GM19395 (cell line): ENCODE results near the gene KIAA1755.

Experiments
- ATAC-seq: cut with Tn5 transposase; IDR thresholded peaks from one replicate; pipeline ENCODE4 v1.9.1; 2021; ENCODE audit warnings: mild to moderate bottlenecking, moderate library complexity; ENCODE audit not compliant: unreplicated experiment

Gene KIAA1755

GRCh38 chr20:38208088-38208487, 52.4 kb downstream of the KIAA1755 start:
- no peak for ATAC-seq

DNA sequence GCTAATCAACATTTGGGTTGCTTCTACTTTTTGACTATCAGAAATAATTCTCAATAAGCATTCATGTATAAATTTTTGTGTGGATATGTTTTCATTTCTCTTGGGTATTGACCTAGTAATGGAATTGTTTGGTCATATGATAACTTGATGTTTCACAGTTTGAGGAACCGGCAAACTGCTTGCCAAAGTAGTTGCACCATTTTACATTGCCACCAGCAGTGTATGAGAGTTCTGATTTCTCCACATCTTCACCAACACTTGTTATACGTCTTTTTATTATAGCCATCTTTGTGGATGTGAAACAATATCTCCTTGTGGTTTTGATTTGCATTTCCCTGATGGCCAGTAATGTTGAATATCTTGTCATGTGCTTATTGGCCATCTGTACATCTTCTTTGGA, 52.9 kb downstream of the KIAA1755 start:
- ATAC-seq = no peak

DNA sequence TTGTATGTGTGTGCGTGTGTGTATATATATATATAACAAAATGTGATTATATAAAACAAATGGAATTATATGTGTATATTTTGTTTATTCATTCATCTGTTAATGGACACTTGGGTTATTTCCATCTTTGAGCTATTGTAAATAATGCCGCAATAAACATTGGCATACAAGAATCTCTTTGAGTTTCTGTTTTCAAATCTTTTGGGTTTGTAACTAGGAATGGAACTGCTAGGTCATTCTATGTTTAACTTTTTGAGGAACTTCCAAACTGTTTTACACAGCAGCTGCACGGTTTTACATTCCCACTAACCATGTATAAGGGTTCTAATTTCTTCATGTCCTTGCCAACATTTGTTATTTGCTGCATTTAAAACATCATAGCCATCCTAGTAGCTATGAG, 55.5 kb downstream of the KIAA1755 start:
- ATAC-seq = no peak

GRCh38 chr20:38203981-38204357, 56.6 kb downstream of the KIAA1755 start:
- ATAC-seq = no peak

DNA sequence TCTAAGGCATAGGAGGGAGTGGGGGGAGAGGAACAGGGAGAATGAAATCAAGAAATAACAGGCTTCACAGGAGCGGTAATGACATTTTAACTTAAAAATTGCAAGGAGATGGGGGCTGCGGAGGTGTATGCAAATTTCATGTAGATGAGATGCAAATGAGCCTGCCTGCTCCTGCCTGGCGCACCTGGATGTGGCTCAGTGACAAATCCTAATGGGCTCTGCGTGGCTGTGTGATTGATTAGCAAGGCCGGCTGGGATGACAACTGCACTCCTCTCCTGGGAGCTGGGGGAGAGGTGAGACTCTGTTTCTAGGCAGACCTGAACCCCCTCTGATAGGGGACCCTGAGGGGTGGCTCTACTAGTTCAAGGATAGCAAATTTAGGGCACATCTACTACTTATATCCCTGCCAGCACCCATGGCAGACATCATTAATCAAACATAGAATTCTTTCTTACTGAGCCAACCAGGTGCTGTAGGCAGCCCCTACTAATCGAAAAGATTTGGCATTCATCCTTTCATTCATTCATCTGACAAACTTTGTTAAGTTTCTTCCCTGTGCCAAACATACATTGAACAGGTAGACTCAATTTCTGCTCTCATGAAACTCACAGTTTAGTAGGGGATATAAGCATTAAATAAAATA, 57.1 kb downstream of the KIAA1755 start:
- no peak for ATAC-seq

DNA sequence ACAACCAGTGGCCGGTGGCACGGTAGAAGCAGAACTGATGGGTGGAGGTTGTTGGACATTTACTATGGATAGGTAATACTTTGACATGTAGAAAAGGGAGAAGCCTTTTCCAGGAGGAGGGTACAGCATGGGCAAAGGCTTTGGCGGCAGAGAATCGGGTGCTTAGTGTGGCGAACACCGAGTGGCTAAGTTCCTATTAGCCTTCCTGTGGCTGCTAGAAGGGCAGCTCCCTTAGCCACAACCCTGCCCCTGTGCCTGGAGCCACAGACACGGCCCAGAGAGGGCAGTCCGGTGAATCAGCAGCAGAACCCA, 57.6 kb downstream of the KIAA1755 start:
- no peak for ATAC-seq

DNA sequence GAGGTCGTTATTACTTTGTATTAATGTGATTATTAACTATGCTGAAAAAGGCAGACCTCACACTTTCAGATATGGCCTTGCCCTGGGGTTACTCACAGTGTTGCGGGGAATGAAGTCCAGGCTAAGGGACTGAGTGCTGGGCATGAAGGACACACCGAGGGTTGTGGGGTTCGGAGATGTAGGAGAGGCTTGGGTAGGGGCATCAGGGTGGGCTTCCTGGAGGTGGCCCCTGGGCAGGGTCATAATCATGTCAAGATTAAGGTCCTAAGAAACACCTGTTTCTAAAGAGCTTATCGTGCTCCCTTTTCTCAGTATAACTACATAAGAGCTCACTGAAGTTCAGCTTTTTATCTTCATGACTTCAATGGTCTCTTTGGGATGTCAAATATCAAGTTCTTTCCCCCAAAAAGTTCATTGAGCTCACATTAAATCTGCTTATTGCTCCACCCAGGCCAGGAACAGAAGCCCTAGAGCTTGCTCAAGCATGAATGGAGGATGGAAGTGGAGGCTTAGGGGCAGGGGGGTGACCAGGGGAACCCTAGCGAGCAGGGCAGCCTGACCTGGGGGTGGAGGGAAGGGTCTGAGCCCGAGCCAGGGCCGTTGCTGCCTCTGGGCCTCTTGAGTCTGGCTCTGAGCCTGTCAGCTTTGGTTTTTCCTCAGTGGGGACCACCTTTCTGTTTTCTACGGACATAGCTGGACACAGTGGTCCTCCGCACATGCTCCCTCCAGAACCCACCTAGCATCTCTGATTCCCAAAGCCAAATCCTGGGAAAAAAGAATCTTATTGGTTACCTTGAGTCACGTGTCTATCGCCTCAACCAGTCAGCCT, 58.2 kb downstream of the KIAA1755 start:
- no peak for ATAC-seq

DNA sequence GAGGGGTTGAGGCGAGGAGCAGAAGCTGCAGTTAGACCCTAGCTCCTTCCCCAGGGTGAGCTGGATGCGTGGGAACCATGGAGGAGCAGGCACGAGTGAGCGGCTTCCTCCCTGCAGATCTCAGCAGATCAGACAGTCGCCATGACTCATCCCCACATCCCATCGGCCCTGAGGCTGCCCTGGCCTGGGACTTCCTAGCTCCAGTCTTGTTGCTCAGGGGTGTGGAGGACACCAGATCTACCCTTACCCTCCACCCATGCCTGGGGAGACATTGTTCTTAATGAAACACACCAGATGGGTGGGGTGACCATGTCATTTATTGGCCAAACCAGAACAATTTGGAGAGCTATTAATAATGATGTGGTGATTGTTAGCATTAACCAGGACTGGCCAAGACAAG, 59.2 kb downstream of the KIAA1755 start:
- no peak for ATAC-seq

GRCh38 chr20:38200646-38201045, 59.9 kb downstream of the KIAA1755 start:
- ATAC-seq = no peak

DNA sequence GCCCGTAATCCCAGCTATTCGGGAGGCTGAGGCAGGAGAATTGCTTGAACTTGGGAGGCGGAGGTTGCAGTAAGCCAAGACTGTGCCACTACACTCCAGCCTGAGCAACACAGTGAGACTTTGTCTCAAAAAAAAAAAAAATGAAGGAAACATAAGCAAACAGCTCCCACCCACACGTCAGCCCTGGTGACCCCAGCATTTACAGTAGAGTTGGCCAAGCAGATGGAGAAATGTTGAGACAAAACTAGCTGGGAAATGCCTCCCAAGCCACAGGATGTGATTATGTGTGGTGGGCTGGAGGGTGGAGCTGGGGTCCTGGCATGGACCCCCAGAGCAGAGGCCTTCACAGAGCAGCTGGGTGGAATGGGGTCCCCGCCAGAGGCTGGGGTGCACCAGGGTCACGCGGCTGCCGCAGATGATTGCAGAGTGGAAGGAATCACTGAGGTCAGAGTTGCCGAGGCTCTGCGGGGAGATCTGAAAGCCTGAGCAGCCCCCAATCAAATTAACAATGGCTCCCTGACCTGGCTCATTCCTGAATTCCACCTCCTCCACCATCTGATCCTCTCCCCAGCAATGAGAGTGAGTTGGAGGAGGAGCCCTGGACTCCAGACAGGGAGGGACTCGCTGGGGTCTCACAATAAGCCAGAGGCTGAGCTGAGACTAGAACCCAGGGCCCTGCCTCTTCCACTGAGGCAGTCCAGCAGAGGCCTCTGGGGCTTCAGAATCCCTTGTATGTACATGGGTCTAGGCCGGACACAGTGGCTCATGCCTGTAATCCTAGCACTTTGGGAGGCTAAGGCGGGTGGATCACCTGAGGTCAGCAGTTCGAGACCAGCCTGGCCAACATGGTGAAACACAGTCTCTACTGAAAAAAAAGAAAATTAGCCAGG, 60.8 kb downstream of the KIAA1755 start:
- ATAC-seq = no peak

DNA sequence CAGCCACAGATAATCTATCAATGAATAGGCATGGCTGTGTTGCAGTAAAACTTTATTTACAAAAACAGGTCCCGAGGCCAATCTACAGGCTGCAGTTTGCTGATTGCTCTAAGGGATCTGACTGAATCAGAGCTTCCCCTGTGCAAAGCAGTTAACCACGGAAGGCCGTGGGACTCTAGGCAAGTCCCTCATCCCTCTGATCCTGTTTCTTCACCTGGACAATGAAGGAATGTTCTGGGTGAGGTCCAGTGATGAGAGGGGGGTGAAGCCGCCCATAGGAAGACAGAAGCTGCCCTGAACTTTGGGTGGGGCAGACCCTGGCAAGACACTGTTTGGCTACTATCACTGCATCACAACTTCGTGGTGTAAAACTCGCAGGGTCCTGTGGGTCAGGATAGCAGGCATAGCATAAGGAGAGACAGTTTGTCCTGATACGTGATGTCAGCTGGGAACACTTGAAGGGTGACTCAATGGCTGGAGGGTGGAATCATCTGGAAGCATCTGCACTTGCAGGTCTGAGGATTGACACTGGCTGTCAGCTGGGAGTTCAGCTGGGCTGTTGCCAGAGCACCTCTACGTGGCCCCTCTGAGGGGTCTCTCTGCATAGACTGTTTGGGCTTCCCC, 62.2 kb downstream of the KIAA1755 start:
- ATAC-seq = no peak

GRCh38 chr20:38197619-38198018, 62.9 kb downstream of the KIAA1755 start:
- ATAC-seq = no peak

- ATAC-seq = no peak
These were observed 63.3 kb downstream of the KIAA1755 start for GRCh38 chr20:38197217-38197616.

- ATAC-seq = no peak
These were observed 63.9 kb downstream of the KIAA1755 start for GRCh38 chr20:38196592-38196991.

GRCh38 chr20:38196076-38196475, 64.5 kb downstream of the KIAA1755 start:
- no peak for ATAC-seq

- no peak for ATAC-seq
These were observed 65.0 kb downstream of the KIAA1755 start for GRCh38 chr20:38195521-38195920.

- ATAC-seq = no peak
These were observed 65.5 kb downstream of the KIAA1755 start for GRCh38 chr20:38194971-38195504.

DNA sequence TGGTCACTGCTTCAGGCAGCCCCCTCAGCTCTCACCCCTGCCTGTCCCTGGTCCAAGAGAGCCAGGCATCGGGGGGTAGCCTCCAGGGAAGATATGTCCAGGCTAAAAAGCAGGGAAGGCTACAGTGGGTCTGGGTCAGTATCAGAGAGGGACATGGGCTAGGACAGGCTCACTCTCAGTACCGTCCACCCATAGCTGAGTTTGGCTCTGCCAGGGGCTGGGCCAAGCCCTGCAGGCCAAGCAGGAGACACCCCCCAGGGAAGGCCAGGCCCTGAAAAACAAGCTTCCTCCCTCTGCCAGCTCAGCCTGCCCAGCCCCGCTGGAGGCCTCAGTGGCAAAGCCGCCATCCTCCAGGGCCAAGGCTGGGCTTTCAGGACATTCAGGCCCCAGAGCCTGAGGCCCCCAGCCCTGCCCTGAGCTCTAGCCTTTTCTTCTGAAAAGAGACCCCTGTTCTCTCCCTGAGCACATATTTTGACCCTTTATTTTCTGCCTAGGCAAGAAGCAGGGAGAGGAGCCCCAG, 66.9 kb downstream of the KIAA1755 start:
- ATAC-seq = no peak

GRCh38 chr20:38192323-38192885, 68.1 kb downstream of the KIAA1755 start:
- ATAC-seq = no peak

DNA sequence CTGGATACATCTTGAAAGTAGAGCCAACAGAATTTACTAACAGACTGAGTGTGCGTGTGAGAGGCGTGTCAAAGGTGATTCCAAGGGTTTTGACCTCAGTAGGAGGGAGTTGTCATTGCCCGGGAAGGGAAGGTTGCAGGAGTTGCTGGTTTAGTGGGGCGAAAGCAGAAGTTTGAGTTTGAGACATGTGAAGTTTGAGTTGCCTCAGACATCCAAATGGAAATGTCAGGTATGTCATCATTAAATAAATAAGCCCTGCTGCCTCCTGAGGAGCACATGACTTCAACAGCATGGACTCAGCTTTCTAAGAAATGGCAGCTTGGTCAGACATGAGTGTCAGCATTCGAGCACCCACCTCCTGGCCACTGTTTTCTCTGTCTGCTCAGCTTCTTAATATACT, 68.9 kb downstream of the KIAA1755 start:
- ATAC-seq = no peak
